Measurements from ENCODE around the gene BPTF. TPM values are rescaled to one million over a fixed set of nuclear protein-coding genes. Genes with fewer than 3 reads are reported as not detected.
"Not testable (repeated sequence)": the region's sequence is repeated elsewhere in the genome, so short reads cannot be mapped to it uniquely, and the experiment has no call there.

BPTF gene
- polyA plus RNA-seq, 2 of the 4 experiments (the other 2 are of a cell fraction): 26.3 to 60.7 TPM

DNA sequence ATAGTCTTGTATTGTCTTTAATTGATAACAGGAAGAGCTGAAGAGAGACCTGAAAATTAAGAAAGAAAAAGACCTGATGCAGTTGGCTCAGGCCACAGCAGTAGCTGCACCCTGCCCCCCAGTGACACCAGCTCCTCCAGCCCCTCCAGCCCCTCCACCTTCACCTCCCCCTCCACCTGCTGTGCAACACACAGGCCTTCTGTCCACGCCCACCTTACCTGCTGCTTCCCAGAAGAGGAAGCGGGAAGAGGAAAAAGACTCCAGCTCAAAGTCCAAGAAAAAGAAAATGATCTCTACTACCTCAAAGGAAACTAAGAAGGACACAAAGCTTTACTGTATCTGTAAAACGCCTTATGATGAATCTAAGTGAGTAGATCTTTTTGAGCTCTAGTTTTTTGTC, 134.2 kb downstream of the BPTF start:
- no peak overlapping the region for H3K4me3 ChIP-seq
- H3K9me3 ChIP-seq: no peaks in the 10 kb centered on the region
- ATAC-seq: peak in 1 of 2 experiments; percentile 9; a peak in 1 of 6 replicates
- TF ChIP-seq, protein P1, sequence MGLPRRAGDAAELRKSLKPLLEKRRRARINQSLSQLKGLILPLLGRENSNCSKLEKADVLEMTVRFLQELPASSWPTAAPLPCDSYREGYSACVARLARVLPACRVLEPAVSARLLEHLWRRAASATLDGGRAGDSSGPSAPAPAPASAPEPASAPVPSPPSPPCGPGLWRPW (IDR thresholded peaks at IDR 0.05): no peak
- TF ChIP-seq BCL3 (IDR thresholded peaks at IDR 0.05): no peak
- no peak for TF ChIP-seq FOXS1 (CRISPR knock-in tag; IDR thresholded peaks at IDR 0.05)
- TF ChIP-seq TP53 (CRISPR knock-in tag; IDR thresholded peaks at IDR 0.05): no peak
- TF ChIP-seq HMGXB4 (CRISPR knock-in tag; IDR thresholded peaks at IDR 0.05; ENCODE audit: borderline replicate concordance): no peak
- TF ChIP-seq SREBF2 (IDR thresholded peaks at IDR 0.05): no peak
- no peak for TF ChIP-seq RCOR1 (IDR thresholded peaks at IDR 0.05; ENCODE audit: low read depth, low read length)
- no peak for TF ChIP-seq FOSL2 (IDR thresholded peaks at IDR 0.05)
- TF ChIP-seq FOSL2 (CRISPR knock-in tag; IDR thresholded peaks at IDR 0.05): no peak
- TF ChIP-seq HOXB5 (CRISPR knock-in tag; IDR thresholded peaks at IDR 0.05): no peak
- TF ChIP-seq CEBPB (IDR thresholded peaks at IDR 0.05): no peak
- no peak for TF ChIP-seq CHD4 (IDR thresholded peaks at IDR 0.05; ENCODE audit: borderline replicate concordance)
- TF ChIP-seq PBX3 (IDR thresholded peaks at IDR 0.05): no peak
- TF ChIP-seq KDM1A (IDR thresholded peaks at IDR 0.05; ENCODE audit: low read depth): no peak
- WGBS (ENCODE audit: missing lambda C conversion rate): 90% methylated on average over 3 of the region's 3 CpGs
- CTCF ChIA-PET: interaction anchor here (0.7 to 2.1 kb wide), 10 partner anchors 9 to 237 kb away, joined by 3 to 10 read pairs (median 4); no protein-coding TSS in a partner anchor
- no peak overlapping the region for H3K4me2 ChIP-seq
- no peak overlapping the region for H3K27ac ChIP-seq
- peaks cover 10% of the 10 kb centered on the region; the same call in 2 of the 3 replicates for H3K4me1 ChIP-seq
- no peak for DNase-seq (ENCODE audit: low read depth in 1 of 2, low spot score in 1 of 2)
- FAIRE-seq: no peak
- POLR2A ChIA-PET: no interaction called here

GRCh38 chr17:67960276-67960675, 135.0 kb downstream of the BPTF start:
- WGBS (ENCODE audit: missing lambda C conversion rate): 86% methylated on average over 3 of the region's 3 CpGs
- H3K27ac ChIP-seq; H3K4me3 ChIP-seq; H3K9me3 ChIP-seq; H3K4me1 ChIP-seq; H3K4me2 ChIP-seq; POLR2A ChIA-PET; DNase-seq (ENCODE audit: low read depth in 1 of 2, low spot score in 1 of 2); FAIRE-seq; ATAC-seq: not testable (repeated sequence)
- CTCF ChIA-PET: interaction anchor here (0.7 to 2.1 kb wide), 7 partner anchors 12 to 237 kb away, joined by 3 to 10 read pairs (median 4); no protein-coding TSS in a partner anchor

DNA sequence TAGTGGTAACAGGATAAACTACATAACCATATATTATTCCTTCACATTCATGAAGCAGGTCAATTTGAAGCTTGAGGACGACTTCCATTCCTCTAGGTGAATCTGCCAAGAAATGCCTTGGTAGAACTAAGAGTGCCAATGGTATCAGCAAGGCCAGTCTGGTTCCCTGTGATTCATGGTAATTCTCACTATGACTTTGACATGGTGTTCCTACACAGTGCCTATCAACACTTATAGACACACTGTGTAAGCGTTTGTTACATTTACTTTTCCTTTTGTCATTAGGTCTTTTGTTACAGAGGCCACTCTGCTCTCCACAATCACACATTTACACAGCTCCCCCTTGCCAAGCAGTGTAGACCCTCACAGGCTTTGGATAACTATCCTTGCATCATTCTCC, 136.9 kb downstream of the BPTF start:
- H3K27ac ChIP-seq: peak overlapping the region in 1 of 2 experiments; percentile 51; a peak in 2 of 6 replicates
- DNase-seq (ENCODE audit: low read depth in 1 of 2, low spot score in 1 of 2); H3K9me3 ChIP-seq; H3K4me1 ChIP-seq; H3K4me2 ChIP-seq; FAIRE-seq; H3K4me3 ChIP-seq; POLR2A ChIA-PET: not testable (repeated sequence)
- CTCF ChIA-PET: interaction anchor here (0.7 to 2.3 kb wide), 6 partner anchors 10 to 75 kb away, joined by 3 to 15 read pairs (median 4); no protein-coding TSS in a partner anchor
- 85% methylated on average over 2 of the region's 2 CpGs for WGBS (ENCODE audit: missing lambda C conversion rate)
- ATAC-seq: peak; percentile 11 to 20; a peak in 3 of 6 replicates

- not testable (repeated sequence) for H3K4me2 ChIP-seq, H3K4me3 ChIP-seq, H3K9me3 ChIP-seq, H3K4me1 ChIP-seq
- WGBS (ENCODE audit: missing lambda C conversion rate): 0% methylated on average over 1 of the region's 1 CpG
- peak; percentile 49 for FAIRE-seq
- ATAC-seq: peak; percentile 93 to 94
- H3K27ac ChIP-seq: peak overlapping the region; percentile 53 to 71; a peak in 5 of 6 replicates
- CTCF ChIA-PET: interaction anchor here (0.6 to 2.3 kb wide), 14 partner anchors 9 to 112 kb away, joined by 3 to 15 read pairs (median 4); no protein-coding TSS in a partner anchor
- peak; percentile 21 to 90 for DNase-seq (ENCODE audit: low read depth in 1 of 2, low spot score in 1 of 2)
- POLR2A ChIA-PET: interaction anchor here (0.5 kb wide), 1 partner anchor 72 kb away, joined by 3 read pairs; the partner anchor contains the start of gene KPNA2
- TF ChIP-seq ZNF302 (CRISPR knock-in tag; IDR thresholded peaks at IDR 0.05): peak; percentile 95
- TF ChIP-seq FOSL2 (IDR thresholded peaks at IDR 0.05): peak; percentile 26; the same call in 1 of the 2 replicates
- TF ChIP-seq FOSL2 (CRISPR knock-in tag; IDR thresholded peaks at IDR 0.05): peak; percentile 93
- peak; percentile 83; the same call in 1 of the 2 replicates for TF ChIP-seq HOXB13 (CRISPR knock-in tag; IDR thresholded peaks at IDR 0.05; ENCODE audit: low read depth)
- TF ChIP-seq HOXB5 (CRISPR knock-in tag; IDR thresholded peaks at IDR 0.05): peak; percentile 76; the same call in 1 of the 2 replicates
- TF ChIP-seq, protein P2, sequence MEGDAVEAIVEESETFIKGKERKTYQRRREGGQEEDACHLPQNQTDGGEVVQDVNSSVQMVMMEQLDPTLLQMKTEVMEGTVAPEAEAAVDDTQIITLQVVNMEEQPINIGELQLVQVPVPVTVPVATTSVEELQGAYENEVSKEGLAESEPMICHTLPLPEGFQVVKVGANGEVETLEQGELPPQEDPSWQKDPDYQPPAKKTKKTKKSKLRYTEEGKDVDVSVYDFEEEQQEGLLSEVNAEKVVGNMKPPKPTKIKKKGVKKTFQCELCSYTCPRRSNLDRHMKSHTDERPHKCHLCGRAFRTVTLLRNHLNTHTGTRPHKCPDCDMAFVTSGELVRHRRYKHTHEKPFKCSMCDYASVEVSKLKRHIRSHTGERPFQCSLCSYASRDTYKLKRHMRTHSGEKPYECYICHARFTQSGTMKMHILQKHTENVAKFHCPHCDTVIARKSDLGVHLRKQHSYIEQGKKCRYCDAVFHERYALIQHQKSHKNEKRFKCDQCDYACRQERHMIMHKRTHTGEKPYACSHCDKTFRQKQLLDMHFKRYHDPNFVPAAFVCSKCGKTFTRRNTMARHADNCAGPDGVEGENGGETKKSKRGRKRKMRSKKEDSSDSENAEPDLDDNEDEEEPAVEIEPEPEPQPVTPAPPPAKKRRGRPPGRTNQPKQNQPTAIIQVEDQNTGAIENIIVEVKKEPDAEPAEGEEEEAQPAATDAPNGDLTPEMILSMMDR (IDR thresholded peaks at IDR 0.05): peak; percentile 82
- peak; percentile 49; the same call in 2 of the 3 replicates for TF ChIP-seq SMC3 (IDR thresholded peaks at IDR 0.05)
- TF ChIP-seq ZSCAN20 (CRISPR knock-in tag; IDR thresholded peaks at IDR 0.05): peak; percentile 89
- peak; percentile 63 for TF ChIP-seq MAFK (IDR thresholded peaks at IDR 0.05; ENCODE audit: partially characterized antibody)
- peak; percentile 50; the same call in 1 of the 2 replicates for TF ChIP-seq NFE2L2 (conservative IDR thresholded peaks at IDR 0.05; ENCODE audit: low read length)
- TF ChIP-seq ATOH8 (CRISPR knock-in tag; IDR thresholded peaks at IDR 0.05; ENCODE audit: low read depth): peak; percentile 63; the same call in 1 of the 2 replicates
- TF ChIP-seq HOXA7 (CRISPR knock-in tag; IDR thresholded peaks at IDR 0.05): peak; percentile 79
Measured at GRCh38 chr17:67963145-67963572, 137.9 kb downstream of the BPTF start.

Measured in A549 (cell line).